22Rv1 (cell line): ENCODE data around the gene MBD6.

Source experiments
- ZFX ChIP-seq: fragments of 450-650 bp; IDR thresholded peaks from 2 replicates; pipeline ENCODE4 v1.6.1; 2017; ENCODE audit warnings: antibody characterized with exemption, borderline replicate concordance
- TF ChIP-seq, protein P1 (sequence below): fragments of 450-650 bp; IDR thresholded peaks from 2 replicates; pipeline ENCODE4 v1.5.1; 2017; ENCODE audit warnings: mild to moderate bottlenecking

DNA sequence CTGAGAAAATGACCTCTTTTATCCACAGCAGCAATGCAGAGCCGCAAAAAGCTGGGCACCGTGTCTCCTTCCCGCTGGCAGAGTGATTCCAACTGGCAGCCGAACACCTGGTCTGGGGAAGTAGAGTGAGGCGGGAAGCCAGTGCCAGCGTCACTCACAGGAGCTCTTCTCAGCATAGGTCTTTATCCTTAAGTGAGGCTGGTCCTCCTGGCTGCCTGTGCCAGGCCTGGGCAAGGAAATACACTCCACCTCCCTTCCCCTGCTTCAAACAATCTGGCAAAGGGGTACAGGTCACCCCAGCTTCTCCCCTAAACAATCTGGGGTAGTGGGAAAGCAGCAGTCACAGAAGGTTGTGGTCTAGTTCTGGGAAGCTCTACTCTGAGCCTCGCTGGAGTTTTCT is 47.8 kb upstream of the MBD6 start:
- TF ChIP-seq, protein P1, sequence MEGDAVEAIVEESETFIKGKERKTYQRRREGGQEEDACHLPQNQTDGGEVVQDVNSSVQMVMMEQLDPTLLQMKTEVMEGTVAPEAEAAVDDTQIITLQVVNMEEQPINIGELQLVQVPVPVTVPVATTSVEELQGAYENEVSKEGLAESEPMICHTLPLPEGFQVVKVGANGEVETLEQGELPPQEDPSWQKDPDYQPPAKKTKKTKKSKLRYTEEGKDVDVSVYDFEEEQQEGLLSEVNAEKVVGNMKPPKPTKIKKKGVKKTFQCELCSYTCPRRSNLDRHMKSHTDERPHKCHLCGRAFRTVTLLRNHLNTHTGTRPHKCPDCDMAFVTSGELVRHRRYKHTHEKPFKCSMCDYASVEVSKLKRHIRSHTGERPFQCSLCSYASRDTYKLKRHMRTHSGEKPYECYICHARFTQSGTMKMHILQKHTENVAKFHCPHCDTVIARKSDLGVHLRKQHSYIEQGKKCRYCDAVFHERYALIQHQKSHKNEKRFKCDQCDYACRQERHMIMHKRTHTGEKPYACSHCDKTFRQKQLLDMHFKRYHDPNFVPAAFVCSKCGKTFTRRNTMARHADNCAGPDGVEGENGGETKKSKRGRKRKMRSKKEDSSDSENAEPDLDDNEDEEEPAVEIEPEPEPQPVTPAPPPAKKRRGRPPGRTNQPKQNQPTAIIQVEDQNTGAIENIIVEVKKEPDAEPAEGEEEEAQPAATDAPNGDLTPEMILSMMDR, result no peak
- no peak for TF ChIP-seq ZFX
